Right atrium auricular region (tissue), 2 donors: ENCODE results near the gene DTX3. TPM values are rescaled to one million over a fixed set of nuclear protein-coding genes. Genes with fewer than 3 reads are reported as not detected.

ENCODE experiments used
- DNase-seq: peaks from one replicate; pipeline ENCODE4 v3.0.0-alpha.2; 2019; ENCODE audit warnings: low spot score
- H3K27ac ChIP-seq, 2 donors: fragments of 200-600 bp; sonication (generic); 1 replicate in 1 of 2; 2 replicates in 1 of 2; pipeline ENCODE4 v1.5.1; 2016 to 2019
- H3K27me3 ChIP-seq, 2 donors: fragments of 200-600 bp; sonication (generic); one replicate each; pipeline versions ENCODE4 v1.5.1 to v1.6.0; 2017 to 2019
- H3K36me3 ChIP-seq: fragments of 200-600 bp; sonication (generic); one replicate; pipeline ENCODE4 v1.5.1; 2016
- H3K4me1 ChIP-seq, 2 donors: fragments of 200-600 bp; sonication (generic); one replicate each; pipeline versions ENCODE4 v1.5.1 to v1.6.0; 2017 to 2019
- H3K4me3 ChIP-seq, 2 donors: fragments of 200-600 bp; sonication (generic); 1 replicate in 1 of 2; 2 replicates in 1 of 2; pipeline ENCODE4 v1.5.1; 2017 to 2019; ENCODE audit warnings: mild to moderate bottlenecking in 1 of 2, moderate library complexity in 1 of 2
- H3K9me3 ChIP-seq, 2 donors: fragments of 200-600 bp; sonication (generic); one replicate each; pipeline ENCODE4 v1.5.1; 2019
- total RNA-seq, 2 donors: library from RNA; depleted of rRNA; stranded (reverse); fragments of >200 nt; gene quantifications; one replicate each; pipeline ENCODE4 v1.1.0, GENCODE V29; 2016
- TF ChIP-seq, protein P1 (sequence below), 2 donors: fragments of 200-600 bp; sonication (generic); IDR thresholded peaks; one replicate each; pipeline ENCODE4 v1.5.1; 2019; ENCODE audit warnings: antibody characterized with exemption in 2 of 2

DTX3 gene
- total RNA-seq, 2 donors from 2014 or later: 22.3 to 32.5 TPM

DNA sequence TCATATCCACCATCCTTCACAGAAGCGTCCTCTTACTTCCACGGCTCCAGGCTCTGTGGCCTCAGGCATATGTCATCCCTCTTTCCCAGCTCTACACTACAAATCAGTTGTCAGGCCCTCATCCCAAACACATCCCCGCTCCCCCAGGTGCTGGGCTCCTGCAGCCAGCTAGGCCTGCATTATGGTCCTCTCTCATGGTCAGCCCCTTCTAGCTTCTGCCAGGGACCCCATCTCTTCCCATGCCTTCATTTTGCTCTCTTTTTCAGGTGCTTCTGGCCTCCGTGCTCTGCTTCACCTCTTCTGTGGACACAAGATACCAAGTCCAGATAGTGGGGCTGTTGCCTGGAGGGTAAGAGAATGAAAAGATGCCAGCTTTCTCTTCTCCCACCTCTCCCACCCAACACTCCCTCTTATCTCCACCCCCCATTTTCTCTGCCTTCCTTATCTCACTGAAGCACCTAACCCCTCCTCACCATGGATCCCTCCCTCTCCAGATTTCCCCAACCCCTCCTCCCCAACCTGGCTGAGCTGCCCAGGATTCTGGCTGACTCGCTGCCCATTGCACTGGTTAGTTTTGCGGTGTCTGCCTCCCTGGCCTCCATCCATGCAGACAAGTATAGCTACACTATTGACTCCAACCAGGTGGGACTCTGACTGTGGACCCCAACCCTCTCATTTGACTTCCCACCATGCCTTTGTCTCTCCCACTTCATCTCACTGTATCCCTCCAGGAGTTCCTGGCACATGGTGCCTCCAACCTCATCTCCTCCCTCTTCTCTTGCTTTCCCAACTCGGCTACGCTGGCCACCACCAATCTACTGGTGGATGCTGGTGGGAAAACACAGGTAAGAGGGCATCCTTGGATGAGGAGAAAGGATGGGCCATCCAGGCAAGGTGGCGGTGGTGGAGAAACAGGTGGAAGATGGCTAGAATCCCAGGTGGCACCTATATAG, 17.9 kb downstream of the DTX3 start:
- no peak overlapping the region for H3K4me3 ChIP-seq
- no peaks in the 10 kb centered on the region for H3K36me3 ChIP-seq
- peaks cover 12 to 14% of the 10 kb centered on the region in 2 donors for H3K27me3 ChIP-seq
- no peaks in the 10 kb centered on the region for H3K9me3 ChIP-seq
- H3K27ac ChIP-seq: no peak overlapping the region
- TF ChIP-seq, protein P1, sequence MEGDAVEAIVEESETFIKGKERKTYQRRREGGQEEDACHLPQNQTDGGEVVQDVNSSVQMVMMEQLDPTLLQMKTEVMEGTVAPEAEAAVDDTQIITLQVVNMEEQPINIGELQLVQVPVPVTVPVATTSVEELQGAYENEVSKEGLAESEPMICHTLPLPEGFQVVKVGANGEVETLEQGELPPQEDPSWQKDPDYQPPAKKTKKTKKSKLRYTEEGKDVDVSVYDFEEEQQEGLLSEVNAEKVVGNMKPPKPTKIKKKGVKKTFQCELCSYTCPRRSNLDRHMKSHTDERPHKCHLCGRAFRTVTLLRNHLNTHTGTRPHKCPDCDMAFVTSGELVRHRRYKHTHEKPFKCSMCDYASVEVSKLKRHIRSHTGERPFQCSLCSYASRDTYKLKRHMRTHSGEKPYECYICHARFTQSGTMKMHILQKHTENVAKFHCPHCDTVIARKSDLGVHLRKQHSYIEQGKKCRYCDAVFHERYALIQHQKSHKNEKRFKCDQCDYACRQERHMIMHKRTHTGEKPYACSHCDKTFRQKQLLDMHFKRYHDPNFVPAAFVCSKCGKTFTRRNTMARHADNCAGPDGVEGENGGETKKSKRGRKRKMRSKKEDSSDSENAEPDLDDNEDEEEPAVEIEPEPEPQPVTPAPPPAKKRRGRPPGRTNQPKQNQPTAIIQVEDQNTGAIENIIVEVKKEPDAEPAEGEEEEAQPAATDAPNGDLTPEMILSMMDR (IDR thresholded peaks at IDR 0.05): no peak
- peaks cover 0 to 37% of the 10 kb centered on the region in 2 donors for H3K4me1 ChIP-seq
- no peak for DNase-seq

DNA sequence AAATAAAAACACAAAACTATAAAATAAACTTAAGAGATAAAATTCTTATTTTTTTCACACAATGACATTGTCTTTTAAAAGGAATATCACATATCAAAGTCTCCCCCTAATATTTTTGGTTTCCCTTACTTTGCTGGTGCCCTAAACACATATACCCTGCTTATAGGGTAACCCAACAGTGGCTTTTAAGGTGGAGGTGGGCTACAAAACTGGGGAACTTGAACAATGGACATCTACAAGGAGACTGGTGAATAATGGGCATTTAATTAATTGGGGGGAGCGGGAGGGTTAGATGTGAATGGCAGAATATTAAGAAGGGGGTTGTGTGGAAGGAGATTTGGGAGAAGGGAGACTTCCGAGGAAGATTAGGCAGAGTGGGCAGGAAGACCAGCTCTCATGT, 18.8 kb downstream of the DTX3 start:
- DNase-seq: no peak
- H3K27me3 ChIP-seq: peaks cover 17 to 18% of the 10 kb centered on the region in 2 donors
- H3K9me3 ChIP-seq: no peaks in the 10 kb centered on the region
- H3K4me3 ChIP-seq: no peak overlapping the region
- H3K27ac ChIP-seq: no peak overlapping the region
- TF ChIP-seq, protein P1 (IDR thresholded peaks at IDR 0.05): no peak
- no peaks in the 10 kb centered on the region for H3K36me3 ChIP-seq
- H3K4me1 ChIP-seq: peaks cover 0 to 44% of the 10 kb centered on the region in 2 donors

DNA sequence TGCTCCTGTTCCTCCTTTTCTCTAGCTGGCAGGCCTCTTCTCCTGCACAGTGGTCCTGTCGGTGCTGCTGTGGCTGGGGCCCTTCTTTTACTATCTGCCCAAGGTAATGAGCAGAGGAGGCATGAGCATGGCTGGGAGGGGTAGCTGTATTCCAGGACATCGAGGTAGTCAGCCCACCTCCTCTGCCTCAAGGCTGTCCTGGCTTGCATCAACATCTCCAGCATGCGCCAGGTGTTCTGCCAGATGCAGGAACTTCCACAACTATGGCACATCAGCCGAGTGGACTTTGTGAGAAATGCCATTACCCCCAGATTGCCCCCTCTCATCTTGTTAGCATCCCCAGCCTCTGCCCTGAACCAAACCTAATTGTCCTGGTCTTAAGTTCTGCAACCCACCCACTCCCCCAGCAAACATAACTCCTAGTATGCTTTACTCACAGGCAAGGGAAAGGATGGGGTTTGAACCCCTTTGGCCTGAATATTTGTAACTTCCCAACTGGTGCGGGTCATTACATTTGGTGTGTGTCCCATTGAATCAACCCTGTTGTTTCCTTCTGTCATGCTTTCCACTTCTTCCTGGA, 19.3 kb downstream of the DTX3 start:
- H3K4me3 ChIP-seq: no peak overlapping the region
- no peaks in the 10 kb centered on the region for H3K36me3 ChIP-seq
- H3K27ac ChIP-seq: no peak overlapping the region
- peaks cover 0 to 40% of the 10 kb centered on the region in 2 donors for H3K4me1 ChIP-seq
- H3K9me3 ChIP-seq: no peaks in the 10 kb centered on the region
- TF ChIP-seq, protein P1 (IDR thresholded peaks at IDR 0.05): no peak
- no peak for DNase-seq
- H3K27me3 ChIP-seq: peaks cover 17 to 18% of the 10 kb centered on the region in 2 donors

DNA sequence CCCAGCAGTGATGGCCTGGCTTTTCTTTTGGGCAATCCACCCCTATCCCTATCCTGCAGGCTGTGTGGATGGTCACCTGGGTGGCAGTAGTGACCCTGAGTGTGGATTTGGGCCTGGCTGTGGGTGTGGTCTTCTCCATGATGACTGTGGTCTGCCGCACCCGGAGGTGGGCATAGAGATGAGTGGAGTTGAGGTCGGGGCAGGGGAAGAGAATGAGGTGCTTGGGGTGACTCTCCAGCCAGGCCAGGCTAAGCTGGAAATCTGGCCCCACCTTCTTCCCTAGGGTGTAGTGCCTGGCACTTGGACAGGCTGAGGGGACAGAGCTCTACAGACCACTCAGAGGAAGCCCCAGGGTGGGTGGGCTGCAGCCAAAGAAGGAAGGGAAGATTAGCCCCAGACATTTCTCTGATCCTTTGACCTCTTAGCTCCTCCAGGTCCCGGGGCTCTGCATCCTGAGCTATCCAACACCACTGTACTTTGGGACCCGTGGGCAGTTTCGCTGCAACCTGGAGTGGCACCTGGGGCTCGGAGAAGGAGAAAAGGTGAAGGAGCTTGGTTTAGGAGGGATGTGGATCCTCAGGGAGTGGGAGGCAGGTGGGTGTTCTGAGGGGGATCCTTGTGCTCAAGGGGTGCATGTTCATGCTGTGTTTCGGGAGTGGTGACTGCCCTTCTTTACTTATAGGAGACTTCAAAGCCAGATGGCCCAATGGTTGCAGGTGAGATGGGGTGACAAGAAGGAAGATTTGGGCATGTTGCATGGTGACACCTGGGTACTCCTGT, 20.0 kb downstream of the DTX3 start:
- H3K27me3 ChIP-seq: peaks cover 17 to 18% of the 10 kb centered on the region in 2 donors
- no peak for DNase-seq
- no peaks in the 10 kb centered on the region for H3K9me3 ChIP-seq
- no peak overlapping the region for H3K27ac ChIP-seq
- H3K36me3 ChIP-seq: no peaks in the 10 kb centered on the region
- peaks cover 0 to 33% of the 10 kb centered on the region in 2 donors for H3K4me1 ChIP-seq
- no peak overlapping the region for H3K4me3 ChIP-seq
- TF ChIP-seq, protein P1 (IDR thresholded peaks at IDR 0.05): no peak

DNA sequence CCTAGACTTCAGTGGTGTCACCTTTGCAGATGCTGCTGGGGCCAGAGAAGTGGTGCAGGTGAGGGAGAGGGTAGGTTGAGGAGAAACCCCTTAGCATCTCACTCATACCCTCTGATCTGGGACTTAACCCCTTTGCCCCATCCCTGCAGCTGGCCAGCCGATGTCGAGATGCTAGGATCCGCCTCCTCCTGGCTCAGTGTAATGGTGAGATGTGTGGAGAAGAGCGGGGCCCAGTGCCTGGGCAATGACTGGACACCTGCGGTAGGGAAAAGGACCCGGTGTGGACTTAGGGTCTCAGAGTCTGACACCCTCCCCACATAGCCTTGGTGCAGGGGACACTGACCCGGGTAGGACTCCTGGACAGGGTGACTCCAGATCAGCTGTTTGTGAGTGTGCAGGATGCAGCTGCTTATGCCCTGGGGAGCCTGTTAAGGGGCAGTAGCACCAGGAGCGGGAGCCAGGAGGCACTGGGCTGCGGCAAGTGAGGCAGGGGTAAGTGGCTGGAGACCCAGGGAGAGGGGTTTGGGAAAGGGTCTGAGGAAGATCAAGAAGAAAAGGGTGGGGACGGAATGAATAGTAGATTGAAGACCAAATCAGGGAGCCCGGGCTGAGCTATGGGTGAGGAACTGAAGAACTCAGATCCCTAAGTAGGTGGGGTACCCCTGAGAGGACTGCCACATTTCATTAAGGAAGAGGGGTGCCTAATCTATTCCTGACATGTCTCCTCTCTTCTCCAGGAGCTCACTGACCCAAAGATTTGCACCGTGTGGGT, 20.8 kb downstream of the DTX3 start:
- TF ChIP-seq, protein P1 (IDR thresholded peaks at IDR 0.05): no peak
- no peak for DNase-seq
- Histone ChIP-seq H3K27ac (no peak overlapping the region), H3K4me3 (no peak overlapping the region), H3K9me3 (no peaks in the 10 kb centered on the region), H3K4me1 (peaks cover 0 to 26% of the 10 kb centered on the region in 2 donors), H3K27me3 (peaks cover 16 to 18% of the 10 kb centered on the region in 2 donors), H3K36me3 (no peaks in the 10 kb centered on the region)
